ENCODE results near the gene PTK7. TPM values are rescaled to one million over a fixed set of nuclear protein-coding genes. Genes with fewer than 3 reads are reported as not detected.

Gene PTK7
- total and polyA plus RNA-seq, 3 donors from 2014 or later, result 58.8 to 68.7 (median 60.8) TPM

- intact Hi-C loops (cut with DNase I; ENCODE audit: low total_unique reads), result no loop called here
- WGBS, 2 donors, result 91 to 94% methylated on average over 9 of the region's 9 CpGs
- TF ChIP-seq POLR2A (IDR thresholded peaks at IDR 0.05), result no peak
- no peak for TF ChIP-seq CTCF (IDR thresholded peaks at IDR 0.05)
- no peaks in the 10 kb centered on the region for H3K27me3 ChIP-seq
- no peak overlapping the region for H3K27ac ChIP-seq
- H3K9me3 ChIP-seq, result no peaks in the 10 kb centered on the region
- H3K36me3 ChIP-seq (ENCODE audit: low read depth, missing control alignments), result no peaks in the 10 kb centered on the region
- H3K4me3 ChIP-seq, result no peak overlapping the region
- H3K4me1 ChIP-seq, result no peaks in the 10 kb centered on the region
- DNase-seq, result no peak
Measured at GRCh38 chr6:43192911-43193310, 116.8 kb downstream of the PTK7 start.

DNA sequence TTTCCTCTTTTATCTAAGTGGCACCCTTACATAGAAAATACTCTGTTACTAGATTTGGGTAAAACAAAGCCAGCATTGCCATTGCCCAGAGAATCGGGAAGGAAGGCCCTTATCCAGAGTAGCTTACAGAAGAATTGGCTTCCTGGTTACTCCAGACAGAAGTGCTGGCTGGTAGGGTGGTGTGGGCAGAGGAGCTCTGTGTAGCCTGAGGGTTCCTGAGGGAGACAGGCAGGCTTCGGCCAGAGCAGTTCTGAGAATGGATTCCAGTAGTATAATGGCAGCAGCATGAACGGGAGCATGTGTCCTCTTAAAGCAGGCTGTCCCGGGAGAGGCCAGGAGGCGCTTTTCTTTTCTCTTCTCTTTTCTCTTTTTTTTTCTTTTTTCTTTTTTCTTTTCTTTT lies 117.8 kb downstream of the PTK7 start:
- H3K27me3 ChIP-seq, result no peaks in the 10 kb centered on the region
- intact Hi-C loops (cut with DNase I; ENCODE audit: low total_unique reads), result no loop called here
- no peak for DNase-seq
- TF ChIP-seq POLR2A (IDR thresholded peaks at IDR 0.05), result no peak
- 87 to 89% methylated on average over 5 of the region's 5 CpGs for WGBS, 2 donors
- no peaks in the 10 kb centered on the region for H3K36me3 ChIP-seq (ENCODE audit: low read depth, missing control alignments)
- no peaks in the 10 kb centered on the region for H3K4me1 ChIP-seq
- H3K9me3 ChIP-seq, result no peaks in the 10 kb centered on the region
- no peak overlapping the region for H3K27ac ChIP-seq
- no peak overlapping the region for H3K4me3 ChIP-seq

- H3K36me3 ChIP-seq (ENCODE audit: low read depth, missing control alignments), result peaks cover 3% of the 10 kb centered on the region
- no peak overlapping the region for H3K4me3 ChIP-seq
- no peak for DNase-seq
- H3K27me3 ChIP-seq, result no peaks in the 10 kb centered on the region
- no peak overlapping the region for H3K27ac ChIP-seq
- TF ChIP-seq POLR2A (IDR thresholded peaks at IDR 0.05), result no peak
- TF ChIP-seq CTCF (IDR thresholded peaks at IDR 0.05), result no peak
- no peaks in the 10 kb centered on the region for H3K4me1 ChIP-seq
- intact Hi-C loops (cut with DNase I; ENCODE audit: low total_unique reads), result no loop called here
- H3K9me3 ChIP-seq, result no peaks in the 10 kb centered on the region
- WGBS, 2 donors, result 85 to 93% methylated on average over 5 of the region's 5 CpGs
Measured at GRCh38 chr6:43196337-43196736, 120.2 kb downstream of the PTK7 start.

GRCh38 chr6:43199912-43200311 lies 123.8 kb downstream of the PTK7 start:
- Histone ChIP-seq H3K27ac (no peak overlapping the region), H3K27me3 (no peaks in the 10 kb centered on the region), H3K36me3 (ENCODE audit: low read depth, missing control alignments) (peaks cover 3% of the 10 kb centered on the region), H3K4me1 (no peaks in the 10 kb centered on the region), H3K9me3 (no peaks in the 10 kb centered on the region), H3K4me3 (no peak overlapping the region)
- TF ChIP-seq POLR2A (IDR thresholded peaks at IDR 0.05) (no peak), CTCF (IDR thresholded peaks at IDR 0.05) (no peak)
- no peak for DNase-seq
- intact Hi-C loops (cut with DNase I; ENCODE audit: low total_unique reads), result no loop called here
- 88 to 90% methylated on average over 6 of the region's 6 CpGs for WGBS, 2 donors

DNA sequence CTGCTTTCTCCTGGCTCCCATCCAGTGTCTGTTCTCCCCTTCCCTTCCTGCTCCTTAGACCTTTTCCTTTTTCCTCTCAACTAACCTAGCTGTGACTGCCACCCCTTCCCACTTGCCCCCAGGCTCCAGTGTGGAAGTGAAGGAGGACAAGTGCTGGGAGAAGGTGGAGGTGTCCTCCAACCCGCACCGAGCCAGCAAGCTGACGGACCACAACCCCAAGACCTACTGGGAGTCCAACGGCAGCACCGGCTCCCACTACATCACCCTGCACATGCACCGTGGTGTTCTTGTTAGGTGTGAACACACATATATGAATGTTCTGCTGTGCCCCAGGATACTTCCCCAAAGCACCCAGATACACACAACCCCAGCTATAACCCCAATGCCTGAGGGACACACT lies 124.4 kb downstream of the PTK7 start:
- Histone ChIP-seq H3K9me3 (no peaks in the 10 kb centered on the region), H3K4me3 (no peak overlapping the region), H3K27me3 (no peaks in the 10 kb centered on the region), H3K4me1 (no peaks in the 10 kb centered on the region), H3K27ac (no peak overlapping the region), H3K36me3 (ENCODE audit: low read depth, missing control alignments) (peaks cover 3% of the 10 kb centered on the region)
- TF ChIP-seq CTCF (IDR thresholded peaks at IDR 0.05), result no peak
- TF ChIP-seq POLR2A (IDR thresholded peaks at IDR 0.05), result no peak
- DNase-seq, result no peak
- intact Hi-C loops (cut with DNase I; ENCODE audit: low total_unique reads), result no loop called here
- WGBS, 2 donors, result 83 to 85% methylated on average over 6 of the region's 6 CpGs
